ENCODE data around the gene MLIP.

- TF ChIP-seq CEBPB (IDR thresholded peaks at IDR 0.05; ENCODE audit: low read depth) (no peak), RAD21 (IDR thresholded peaks at IDR 0.05; ENCODE audit: low read depth) (no peak), EZH2phosphoT487 (IDR thresholded peaks at IDR 0.05; ENCODE audit: borderline replicate concordance) (no peak), SRF (IDR thresholded peaks at IDR 0.05; ENCODE audit: low read depth) (no peak), JUND (IDR thresholded peaks at IDR 0.05) (no peak), REST (IDR thresholded peaks at IDR 0.05; ENCODE audit: low read depth) (no peak)
Measured at GRCh38 chr6:54234539-54234938, 123.3 kb downstream of the MLIP start.

All from HCT116 (cell line).